KMS-11 (cell line): ENCODE results near the gene CBL.
"Not testable (repeated sequence)": the region's sequence is repeated elsewhere in the genome, so short reads cannot be mapped to it uniquely, and the experiment has no call there.

Experiments
- H2AFZ ChIP-seq: fragments of 200-600 bp; sonication (generic); 2 replicates; pipeline ENCODE4 v1.6.1; 2016; ENCODE audit warnings: antibody characterized with exemption, mixed run types, low read depth
- H3K27ac ChIP-seq: fragments of 200-600 bp; sonication (generic); 2 replicates; pipeline ENCODE4 v1.6.1; 2016; ENCODE audit warnings: mild to moderate bottlenecking, mixed run types
- H3K27me3 ChIP-seq: fragments of 200-600 bp; sonication (generic); 2 replicates; pipeline ENCODE4 v1.6.1; 2017; ENCODE audit warnings: mild to moderate bottlenecking, low read depth, mixed run types, moderate library complexity; ENCODE audit not compliant: insufficient read depth
- H3K36me3 ChIP-seq: fragments of 200-600 bp; sonication (generic); 2 replicates; pipeline ENCODE4 v1.6.1; 2017; ENCODE audit warnings: mild to moderate bottlenecking, mixed run types; ENCODE audit not compliant: insufficient read depth
- H3K4me1 ChIP-seq: fragments of 200-600 bp; sonication (generic); 2 replicates; pipeline ENCODE4 v1.6.1; 2016; ENCODE audit warnings: mild to moderate bottlenecking, low read depth, mixed run types; ENCODE audit not compliant: poor library complexity, severe bottlenecking
- H3K4me2 ChIP-seq: fragments of 200-600 bp; sonication (generic); 2 replicates; pipeline ENCODE4 v1.7.0; 2016; ENCODE audit warnings: mild to moderate bottlenecking, mixed run types
- H3K4me3 ChIP-seq: fragments of 200-600 bp; sonication (generic); IDR thresholded peaks from 2 replicates; pipeline ENCODE4 v1.6.1; 2017; ENCODE audit warnings: low read depth, low read length, mixed read lengths; ENCODE audit not compliant: insufficient read depth
- H3K79me2 ChIP-seq: fragments of 200-600 bp; sonication (generic); 2 replicates; pipeline ENCODE4 v1.6.1; 2016; ENCODE audit warnings: low read depth, mixed run types; ENCODE audit not compliant: insufficient read depth
- H3K9ac ChIP-seq: fragments of 200-600 bp; sonication (generic); 2 replicates; pipeline ENCODE4 v1.6.1; 2016; ENCODE audit warnings: mild to moderate bottlenecking, mixed run types
- H4K20me1 ChIP-seq: fragments of 200-600 bp; sonication (generic); 2 replicates; pipeline ENCODE4 v1.6.1; 2016; ENCODE audit warnings: mild to moderate bottlenecking, mixed run types; ENCODE audit not compliant: insufficient read depth
- CTCF ChIP-seq: fragments of 200-600 bp; sonication (generic); conservative IDR thresholded peaks from 2 replicates; pipeline ENCODE4 v1.6.1; 2017; ENCODE audit warnings: low read depth, mild to moderate bottlenecking, antibody characterized with exemption, low read length, moderate library complexity, mixed read lengths

CBL gene

DNA sequence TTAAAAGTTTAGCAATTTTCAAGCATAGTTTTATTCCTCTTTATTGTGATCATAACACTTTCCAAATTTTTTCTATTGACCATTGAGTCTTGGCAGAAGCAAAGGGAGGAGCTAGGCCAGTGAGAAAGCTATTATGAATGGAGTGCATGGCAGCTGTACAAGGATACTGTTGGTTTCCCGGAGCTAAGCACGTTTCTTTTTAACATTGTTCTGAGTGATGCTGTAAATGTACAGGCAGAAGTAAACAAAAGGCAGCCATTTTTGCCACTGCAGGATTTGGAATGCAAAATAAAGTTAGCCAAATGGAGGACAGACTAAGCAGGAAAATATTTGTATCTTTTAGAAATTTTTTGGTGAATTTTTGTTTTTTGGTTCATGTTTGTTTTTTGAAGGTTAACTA, 16.2 kb downstream of the CBL start:
- H3K27ac ChIP-seq = no peak overlapping the region
- 0 out of 2 replicates have a peak, but pooled peaks cover 3% of the 10 kb centered on the region for H3K79me2 ChIP-seq
- H2AFZ ChIP-seq = no peak overlapping the region

GRCh38 chr11:119222891-119223290, 16.8 kb downstream of the CBL start:
- Histone ChIP-seq H3K4me1 (no peaks in the 10 kb centered on the region), H3K4me2 (no peak overlapping the region), H3K36me3 (no peaks in the 10 kb centered on the region), H3K4me3 (no peak overlapping the region), H3K9ac (no peak overlapping the region), H3K27ac (no peak overlapping the region), H3K27me3 (no peaks in the 10 kb centered on the region), H2AFZ (no peak overlapping the region), H4K20me1 (no peaks in the 10 kb centered on the region), H3K79me2 (0 out of 2 replicates have a peak, but pooled peaks cover 3% of the 10 kb centered on the region)
- no peak for TF ChIP-seq CTCF

More for the DNA sequence above, 16.2 kb downstream of the CBL start:
- H3K9ac ChIP-seq = no peak overlapping the region
- no peaks in the 10 kb centered on the region for H4K20me1 ChIP-seq
- no peaks in the 10 kb centered on the region for H3K27me3 ChIP-seq
- no peak overlapping the region for H3K4me2 ChIP-seq
- no peak for TF ChIP-seq CTCF
- no peaks in the 10 kb centered on the region for H3K36me3 ChIP-seq
- H3K4me3 ChIP-seq = no peak overlapping the region
- no peaks in the 10 kb centered on the region for H3K4me1 ChIP-seq

GRCh38 chr11:119223856-119224255, 17.7 kb downstream of the CBL start:
- Histone ChIP-seq H3K4me2 (no peak overlapping the region), H2AFZ (no peak overlapping the region), H3K27ac (no peak overlapping the region), H3K27me3 (no peaks in the 10 kb centered on the region), H3K36me3 (no peaks in the 10 kb centered on the region), H3K4me3 (no peak overlapping the region), H3K4me1 (no peaks in the 10 kb centered on the region), H3K79me2 (0 out of 2 replicates have a peak, but pooled peaks cover 3% of the 10 kb centered on the region), H4K20me1 (no peaks in the 10 kb centered on the region), H3K9ac (no peak overlapping the region)
- TF ChIP-seq CTCF = no peak

GRCh38 chr11:119228535-119229287, 22.6 kb downstream of the CBL start:
- not testable (repeated sequence) for H4K20me1 ChIP-seq, H3K36me3 ChIP-seq, H3K9ac ChIP-seq, H3K79me2 ChIP-seq, H3K4me3 ChIP-seq, H3K4me2 ChIP-seq, H2AFZ ChIP-seq, H3K27ac ChIP-seq, H3K27me3 ChIP-seq, H3K4me1 ChIP-seq

DNA sequence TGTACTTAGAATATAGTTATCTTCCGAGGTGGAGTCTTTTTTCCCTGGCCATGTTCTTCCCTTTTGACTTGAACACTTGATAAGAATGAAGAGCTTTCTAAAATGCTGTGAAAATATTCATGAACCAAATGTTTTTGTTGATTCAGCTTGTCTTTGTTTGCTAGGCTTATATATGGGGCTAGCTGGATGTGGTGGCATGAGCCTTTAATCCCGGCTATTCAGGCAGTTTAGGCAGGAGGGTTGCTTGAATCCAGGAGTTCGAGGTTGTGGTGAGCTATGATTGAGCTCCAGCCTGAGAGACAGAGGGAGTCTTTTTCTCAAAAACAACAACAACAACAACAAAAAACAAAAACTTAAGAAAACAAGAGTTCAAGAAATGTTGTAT, 23.1 kb downstream of the CBL start:
- no peak overlapping the region for H3K4me2 ChIP-seq
- no peaks in the 10 kb centered on the region for H3K27me3 ChIP-seq
- no peaks in the 10 kb centered on the region for H3K79me2 ChIP-seq
- no peaks in the 10 kb centered on the region for H3K36me3 ChIP-seq
- H3K4me3 ChIP-seq = no peak overlapping the region
- no peak for TF ChIP-seq CTCF
- H3K4me1 ChIP-seq = no peaks in the 10 kb centered on the region
- no peak overlapping the region for H3K27ac ChIP-seq
- H3K9ac ChIP-seq = no peak overlapping the region
- no peaks in the 10 kb centered on the region for H4K20me1 ChIP-seq
- no peak overlapping the region for H2AFZ ChIP-seq
